ENCODE data around the gene SCAMP2.
A peak's percentile ranks its signal among the peaks of the same experiment; 100 is the strongest.

GRCh38 chr15:74889883-74890664, 16.9 kb upstream of the SCAMP2 start, which contains the start of gene MPI:
- TF ChIP-seq NFRKB (IDR thresholded peaks at IDR 0.05) (peak; percentile 56), FOXK2 (IDR thresholded peaks at IDR 0.05) (no peak), SP1 (IDR thresholded peaks at IDR 0.05) (no peak), HDGF (IDR thresholded peaks at IDR 0.05; ENCODE audit: borderline replicate concordance) (no peak), ARNT (IDR thresholded peaks at IDR 0.05) (peak; percentile 93), BHLHE40 (IDR thresholded peaks at IDR 0.05; ENCODE audit: borderline replicate concordance) (no peak)

Measured in HEK293T (cell line).